ENCODE data around the gene RSPH1.

DNA sequence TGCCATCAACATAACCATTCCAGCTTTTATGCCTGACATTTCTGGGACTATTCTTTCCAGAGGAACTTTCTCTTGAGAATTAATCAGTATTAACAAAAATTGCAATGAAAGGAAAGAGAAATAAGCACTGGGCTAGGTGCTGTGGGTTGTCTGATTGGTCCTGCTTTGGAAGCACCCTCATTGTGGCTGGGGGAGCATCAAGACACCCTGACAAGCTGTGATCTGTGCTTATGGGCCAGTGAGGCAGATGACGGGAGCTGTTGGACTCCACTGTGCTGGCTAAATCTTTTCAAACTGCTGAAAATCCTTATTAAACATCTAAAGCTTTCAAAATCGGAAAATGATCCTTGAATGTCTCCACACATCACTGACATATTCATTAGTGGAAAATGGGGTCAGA lies 72.3 kb downstream of the RSPH1 start:
- TF ChIP-seq, protein P1, sequence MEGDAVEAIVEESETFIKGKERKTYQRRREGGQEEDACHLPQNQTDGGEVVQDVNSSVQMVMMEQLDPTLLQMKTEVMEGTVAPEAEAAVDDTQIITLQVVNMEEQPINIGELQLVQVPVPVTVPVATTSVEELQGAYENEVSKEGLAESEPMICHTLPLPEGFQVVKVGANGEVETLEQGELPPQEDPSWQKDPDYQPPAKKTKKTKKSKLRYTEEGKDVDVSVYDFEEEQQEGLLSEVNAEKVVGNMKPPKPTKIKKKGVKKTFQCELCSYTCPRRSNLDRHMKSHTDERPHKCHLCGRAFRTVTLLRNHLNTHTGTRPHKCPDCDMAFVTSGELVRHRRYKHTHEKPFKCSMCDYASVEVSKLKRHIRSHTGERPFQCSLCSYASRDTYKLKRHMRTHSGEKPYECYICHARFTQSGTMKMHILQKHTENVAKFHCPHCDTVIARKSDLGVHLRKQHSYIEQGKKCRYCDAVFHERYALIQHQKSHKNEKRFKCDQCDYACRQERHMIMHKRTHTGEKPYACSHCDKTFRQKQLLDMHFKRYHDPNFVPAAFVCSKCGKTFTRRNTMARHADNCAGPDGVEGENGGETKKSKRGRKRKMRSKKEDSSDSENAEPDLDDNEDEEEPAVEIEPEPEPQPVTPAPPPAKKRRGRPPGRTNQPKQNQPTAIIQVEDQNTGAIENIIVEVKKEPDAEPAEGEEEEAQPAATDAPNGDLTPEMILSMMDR (conservative IDR thresholded peaks at IDR 0.05): no peak
- TF ChIP-seq ZFX (IDR thresholded peaks at IDR 0.05): no peak

Data from C4-2B (cell line).